22Rv1 (cell line): ENCODE results near the gene ABHD4.

ENCODE experiments used
- CTCF ChIP-seq: fragments of 450-650 bp; IDR thresholded peaks from 2 replicates; pipeline ENCODE4 v1.5.1; 2017; ENCODE audit warnings: mild to moderate bottlenecking
- ZFX ChIP-seq: fragments of 450-650 bp; IDR thresholded peaks from 2 replicates; pipeline ENCODE4 v1.6.1; 2017; ENCODE audit warnings: antibody characterized with exemption, borderline replicate concordance

DNA sequence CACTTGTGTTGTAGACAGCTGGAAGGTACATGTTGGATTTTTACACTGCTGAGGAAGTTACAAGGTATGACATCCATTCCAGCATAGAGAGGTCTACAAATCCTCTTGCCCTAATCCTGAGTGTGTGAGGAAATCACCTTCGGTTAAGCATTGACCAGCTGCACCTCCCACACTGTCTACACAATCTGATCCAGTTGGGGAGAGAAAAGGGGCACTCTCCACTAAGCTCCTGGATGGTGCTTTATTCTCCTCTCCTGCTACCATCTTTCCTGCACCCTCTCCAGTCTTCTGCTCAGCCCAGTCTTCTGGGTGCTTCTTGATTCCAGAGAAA, 46.2 kb downstream of the ABHD4 start, which contains the start of gene OR6J1:
- peak; percentile 22; the same call in 1 of the 2 replicates for TF ChIP-seq CTCF
- no peak for TF ChIP-seq ZFX
